ENCODE data around the gene PRXL2C. TPM values are rescaled to one million over a fixed set of nuclear protein-coding genes. Genes with fewer than 3 reads are reported as not detected.

The PRXL2C gene
- total and polyA plus RNA-seq, 2 of the 13 experiments (the other 11 are each of a cell fraction or from before 2014, with no cell fraction given), result 11.0 to 13.2 TPM

DNA sequence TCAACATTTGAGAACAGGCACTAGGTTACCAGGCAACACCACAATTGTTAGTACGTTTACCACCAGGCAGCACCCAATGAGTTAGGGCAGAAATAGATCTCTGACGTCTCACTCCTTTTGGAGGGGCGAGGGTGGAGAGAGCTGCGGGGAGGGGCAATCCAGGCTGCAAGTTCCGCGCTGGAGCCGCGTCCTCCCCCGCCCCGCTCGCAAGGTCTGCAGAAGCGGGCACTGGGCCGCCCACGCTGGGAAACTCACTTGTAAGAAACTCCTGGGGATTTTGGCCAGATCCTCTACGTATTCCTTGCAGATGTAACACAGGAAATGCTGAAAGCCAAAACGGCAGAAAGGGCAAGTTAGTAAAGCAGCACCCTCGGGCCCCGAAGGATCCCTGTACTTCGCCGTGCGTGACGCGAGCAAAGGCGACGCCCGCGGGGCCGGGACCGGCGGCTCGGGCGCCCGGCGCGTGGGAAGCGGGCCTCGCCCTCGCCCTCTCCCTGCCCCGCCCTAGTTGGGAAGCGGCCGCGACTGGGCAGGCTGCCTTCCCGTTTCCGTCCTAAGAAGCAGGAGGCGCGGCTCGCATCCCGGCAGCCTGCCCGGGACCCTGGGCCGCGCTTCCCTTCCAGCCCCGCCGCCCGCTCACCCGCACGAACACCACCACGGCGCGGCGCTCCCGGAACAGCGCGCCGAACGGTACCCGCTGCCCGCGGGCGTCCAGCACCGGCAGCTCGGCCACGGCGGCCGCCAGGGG is 493 bp downstream of the PRXL2C start (continued):
- no peak; the same call in 1 of the 2 replicates for TF ChIP-seq ZNF574 (CRISPR knock-in tag; IDR thresholded peaks at IDR 0.05)
- TF ChIP-seq SRY (CRISPR knock-in tag; IDR thresholded peaks at IDR 0.05), result peak; percentile 58; the same call in 1 of the 2 replicates
- TF ChIP-seq BCL3 (CRISPR knock-in tag; IDR thresholded peaks at IDR 0.05), result peak; percentile 29; the same call in 1 of the 2 replicates
- peak; percentile 24; the same call in 1 of the 2 replicates for TF ChIP-seq GABPB1 (CRISPR knock-in tag; IDR thresholded peaks at IDR 0.05)
- TF ChIP-seq TGIF2 (CRISPR knock-in tag; IDR thresholded peaks at IDR 0.05), result peak; percentile 64; the same call in 1 of the 2 replicates
- TF ChIP-seq ZFP90 (CRISPR knock-in tag; IDR thresholded peaks at IDR 0.05; ENCODE audit: borderline replicate concordance), result 0 out of 2 replicates have a peak, but pooled peaks have one; percentile 65
- TF ChIP-seq PATZ1 (CRISPR knock-in tag; IDR thresholded peaks at IDR 0.05), result peak; percentile 48; the same call in 1 of the 2 replicates
- TF ChIP-seq ZNF446 (CRISPR knock-in tag; IDR thresholded peaks at IDR 0.05), result 0 out of 2 replicates have a peak, but pooled peaks have one; percentile 54
- TF ChIP-seq RBFOX2 (IDR thresholded peaks at IDR 0.05; ENCODE audit: low read depth, low read length), result peak; percentile 75
- no peak for TF ChIP-seq STAG1 (CRISPR knock-in tag; IDR thresholded peaks at IDR 0.05)
- peak; percentile 39; the same call in 1 of the 2 replicates for TF ChIP-seq SAP130 (CRISPR knock-in tag; IDR thresholded peaks at IDR 0.05; ENCODE audit: low read depth)
- 0 out of 2 replicates have a peak, but pooled peaks have one; percentile 41 for TF ChIP-seq KLF13 (CRISPR knock-in tag; IDR thresholded peaks at IDR 0.05)
- TF ChIP-seq AGO2 (optimal IDR thresholded peaks at IDR 0.05; ENCODE audit: low read depth, low read length), result peak; percentile 77
- TF ChIP-seq, protein P1, sequence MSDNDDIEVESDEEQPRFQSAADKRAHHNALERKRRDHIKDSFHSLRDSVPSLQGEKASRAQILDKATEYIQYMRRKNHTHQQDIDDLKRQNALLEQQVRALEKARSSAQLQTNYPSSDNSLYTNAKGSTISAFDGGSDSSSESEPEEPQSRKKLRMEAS (IDR thresholded peaks at IDR 0.05), result peak; percentile 34; the same call in 1 of the 2 replicates
- TF ChIP-seq ZNF687 (CRISPR knock-in tag; IDR thresholded peaks at IDR 0.05), result peak; percentile 84
